Coronary artery (tissue), 2 donors: ENCODE measurements around the gene TLCD5.

Source experiments
- DNase-seq: peaks from one replicate; pipeline ENCODE4 v3.0.0-alpha.2; 2017; ENCODE audit warnings: low spot score
- H3K27ac ChIP-seq, 2 donors: fragments of 200-600 bp; sonication (generic); one replicate each; pipeline ENCODE4 v1.5.1; 2016 to 2019
- H3K4me3 ChIP-seq: fragments of 200-600 bp; sonication (generic); 2 replicates; pipeline ENCODE4 v1.5.1; 2016; ENCODE audit warnings: mild to moderate bottlenecking, moderate library complexity
- CTCF ChIP-seq: fragments of 200-600 bp; sonication (generic); IDR thresholded peaks from one replicate; pipeline ENCODE4 v1.5.1; 2019; ENCODE audit warnings: antibody characterized with exemption

Gene TLCD5

DNA sequence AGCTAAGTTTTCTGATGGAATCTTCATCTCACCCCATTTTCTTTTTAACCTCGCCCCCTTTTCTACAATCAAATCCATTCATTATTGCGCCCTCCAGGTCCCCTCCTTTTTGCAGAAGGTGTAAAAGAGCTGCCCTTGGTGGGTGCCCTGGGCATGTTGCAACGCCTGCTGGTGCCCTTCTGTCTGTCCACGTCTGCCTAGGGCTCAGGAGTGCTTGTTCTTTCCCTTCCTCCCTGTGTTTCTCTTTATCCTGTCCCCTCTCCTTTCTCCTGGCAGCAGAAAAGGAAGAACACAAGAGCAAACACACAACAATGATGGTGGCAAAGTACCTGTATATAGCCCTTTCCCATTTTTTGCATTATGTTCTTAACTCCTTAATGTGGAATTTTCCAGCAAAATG is 6.2 kb upstream of the TLCD5 start:
- TF ChIP-seq CTCF: no peak

DNA sequence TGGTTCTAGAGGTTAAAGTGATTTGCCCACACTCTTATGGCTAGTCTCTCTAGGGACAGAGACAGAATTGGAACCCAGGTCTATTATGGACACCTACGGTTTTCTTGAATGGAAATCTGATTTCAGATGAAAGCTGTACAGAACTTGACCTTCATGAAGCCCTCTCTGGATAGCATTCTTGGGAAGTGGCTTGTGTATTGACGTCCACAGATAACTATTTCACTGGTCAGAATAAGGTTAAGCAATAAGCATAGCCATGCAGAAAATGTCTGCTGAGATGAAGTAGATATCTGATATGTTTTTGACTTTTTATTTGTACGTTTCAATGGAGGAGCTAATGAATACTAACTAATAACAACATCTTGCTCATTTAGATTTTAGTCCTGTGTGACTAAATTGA is 1.1 kb downstream of the TLCD5 start:
- TF ChIP-seq CTCF: no peak
- peak overlapping the region; percentile 60 to 98 for H3K27ac ChIP-seq
- DNase-seq: no peak
- H3K4me3 ChIP-seq: peak overlapping the region; percentile 89

More for the DNA sequence above, 6.2 kb upstream of the TLCD5 start:
- Histone ChIP-seq H3K27ac (no peak overlapping the region), H3K4me3 (no peak overlapping the region)
- DNase-seq: no peak

DNA sequence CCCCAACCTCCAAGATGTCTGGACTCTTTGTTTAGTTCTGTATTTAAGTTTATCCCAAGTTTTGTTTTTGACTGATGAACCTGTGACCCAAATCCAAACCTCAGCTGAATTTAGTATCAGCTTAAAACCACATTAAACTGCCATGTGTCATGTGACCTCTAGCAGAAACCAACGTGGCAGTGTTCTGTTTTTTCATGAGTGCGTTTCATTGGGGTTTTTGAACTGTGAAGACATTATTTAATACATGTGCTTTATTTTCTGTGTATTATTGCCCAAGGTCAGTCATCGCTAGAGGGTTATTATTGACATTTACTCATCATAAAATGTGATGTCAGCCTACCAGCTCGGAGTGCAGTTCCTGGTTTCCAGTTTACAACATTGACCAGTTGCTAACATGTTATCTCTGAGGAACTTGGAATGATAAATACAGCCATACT is 1.8 kb downstream of the TLCD5 start:
- no peak for TF ChIP-seq CTCF
- H3K27ac ChIP-seq: peak overlapping the region; percentile 60 to 98
- no peak for DNase-seq
- H3K4me3 ChIP-seq: peak overlapping the region; percentile 89

GRCh38 chr11:120327311-120327710 is 2.2 kb downstream of the TLCD5 start:
- no peak for DNase-seq
- Histone ChIP-seq H3K27ac (peak overlapping the region; percentile 60 to 98), H3K4me3 (peak overlapping the region; percentile 89)
- no peak for TF ChIP-seq CTCF

- DNase-seq: no peak
- no peak overlapping the region for H3K27ac ChIP-seq
- no peak for TF ChIP-seq CTCF
- no peak overlapping the region for H3K4me3 ChIP-seq
These were observed 4.5 kb downstream of the TLCD5 start for GRCh38 chr11:120329556-120329955.

- Histone ChIP-seq H3K4me3 (no peak overlapping the region), H3K27ac (peak overlapping the region in 1 of 2 donors; percentile 79)
- no peak for DNase-seq
- no peak for TF ChIP-seq CTCF
These were observed 4.9 kb downstream of the TLCD5 start for GRCh38 chr11:120330045-120330444.

- no peak for DNase-seq
- no peak for TF ChIP-seq CTCF
- peak overlapping the region; percentile 28 to 79 for H3K27ac ChIP-seq
- H3K4me3 ChIP-seq: no peak overlapping the region
These were observed 6.3 kb downstream of the TLCD5 start for GRCh38 chr11:120331301-120331996.
